ES-I3 (cell line): Measurements from ENCODE around the gene METTL14.
A peak's percentile ranks its signal among the peaks of the same experiment; 100 is the strongest.
"Not testable (repeated sequence)": the region's sequence is repeated elsewhere in the genome, so short reads cannot be mapped to it uniquely, and the experiment has no call there.

ENCODE experiments used
- H3K36me3 ChIP-seq: 2 replicates; pipeline ENCODE4 v1.6.1; 2013; ENCODE audit warnings: mild to moderate bottlenecking, low read length, control low read depth, moderate library complexity; ENCODE audit not compliant: insufficient read depth
- H3K4me1 ChIP-seq: 2 replicates; pipeline ENCODE4 v1.6.1; 2013; ENCODE audit warnings: mild to moderate bottlenecking, control low read depth, low read length; ENCODE audit not compliant: insufficient read depth
- H3K9ac ChIP-seq: 2 replicates; pipeline ENCODE4 v1.6.1; 2013; ENCODE audit warnings: low read depth, mild to moderate bottlenecking, low read length, moderate library complexity
- H3K9me3 ChIP-seq: 2 replicates; pipeline ENCODE4 v1.6.1; 2013; ENCODE audit warnings: mild to moderate bottlenecking, low read length, moderate library complexity; ENCODE audit not compliant: control insufficient read depth, insufficient read depth

Gene METTL14

GRCh38 chr4:118684873-118685811 is at the start of gene METTL14:
METTL14 (plus strand) TSS chr4:118685392; CDS start chr4:118685535, 143 bp downstream.
- Histone ChIP-seq H3K4me1 (no peaks in the 10 kb centered on the region; the same call in 1 of the 2 replicates), H3K9me3 (no peaks in the 10 kb centered on the region), H3K9ac (peak within 1 kb of the TSS; percentile 83), H3K36me3 (no peaks in the 10 kb centered on the region)

- not testable (repeated sequence) for H3K9me3 ChIP-seq, H3K9ac ChIP-seq, H3K4me1 ChIP-seq, H3K36me3 ChIP-seq
These were observed 49.1 kb upstream of the METTL14 start for GRCh38 chr4:118636126-118636525.

GRCh38 chr4:118664665-118665064 is 20.5 kb upstream of the METTL14 start:
- H3K36me3 ChIP-seq, H3K9me3 ChIP-seq, H3K9ac ChIP-seq, H3K4me1 ChIP-seq: not testable (repeated sequence)

- H3K4me1 ChIP-seq, H3K36me3 ChIP-seq, H3K9me3 ChIP-seq, H3K9ac ChIP-seq: not testable (repeated sequence)
These were observed 16.0 kb upstream of the METTL14 start for GRCh38 chr4:118669220-118669619.

GRCh38 chr4:118670968-118671367 is 14.2 kb upstream of the METTL14 start:
- H3K4me1 ChIP-seq, H3K9ac ChIP-seq, H3K9me3 ChIP-seq, H3K36me3 ChIP-seq: not testable (repeated sequence)

- Histone ChIP-seq H3K4me1 (no peaks in the 10 kb centered on the region), H3K9ac (no peak overlapping the region), H3K9me3 (no peaks in the 10 kb centered on the region), H3K36me3 (no peaks in the 10 kb centered on the region)
These were observed 9.1 kb upstream of the METTL14 start for GRCh38 chr4:118676128-118676527.

GRCh38 chr4:118680808-118681207 is 4.4 kb upstream of the METTL14 start:
- H3K4me1 ChIP-seq, result no peaks in the 10 kb centered on the region
- no peaks in the 10 kb centered on the region for H3K9me3 ChIP-seq

GRCh38 chr4:118682928-118683327 is 2.3 kb upstream of the METTL14 start:
- H3K36me3 ChIP-seq, result no peaks in the 10 kb centered on the region
- no peak overlapping the region for H3K9ac ChIP-seq
- no peaks in the 10 kb centered on the region; the same call in 1 of the 2 replicates for H3K4me1 ChIP-seq
- no peaks in the 10 kb centered on the region for H3K9me3 ChIP-seq

More at GRCh38 chr4:118680808-118681207, 4.4 kb upstream of the METTL14 start:
- H3K9ac ChIP-seq, result no peak overlapping the region
- no peaks in the 10 kb centered on the region for H3K36me3 ChIP-seq

- Histone ChIP-seq H3K4me1 (no peaks in the 10 kb centered on the region; the same call in 1 of the 2 replicates), H3K9ac (0 out of 2 replicates have a peak overlapping the region, but pooled peaks have one; percentile 23), H3K9me3 (no peaks in the 10 kb centered on the region), H3K36me3 (no peaks in the 10 kb centered on the region)
These were observed 1.7 kb upstream of the METTL14 start for GRCh38 chr4:118683513-118683912.

- no peak overlapping the region for H3K9ac ChIP-seq
- peaks cover 10% of the 10 kb centered on the region for H3K36me3 ChIP-seq
- no peaks in the 10 kb centered on the region for H3K9me3 ChIP-seq
- no peaks in the 10 kb centered on the region for H3K4me1 ChIP-seq
These were observed 17.9 kb downstream of the METTL14 start for GRCh38 chr4:118703118-118703517.

GRCh38 chr4:118711052-118711451 is 25.9 kb downstream of the METTL14 start:
- Histone ChIP-seq H3K4me1 (no peaks in the 10 kb centered on the region), H3K9ac (no peak overlapping the region), H3K36me3 (peaks cover 12% of the 10 kb centered on the region), H3K9me3 (no peaks in the 10 kb centered on the region)

GRCh38 chr4:118712872-118713271 is 27.7 kb downstream of the METTL14 start:
- Histone ChIP-seq H3K4me1 (no peaks in the 10 kb centered on the region), H3K9ac (no peak overlapping the region), H3K9me3 (no peaks in the 10 kb centered on the region), H3K36me3 (peaks cover 7% of the 10 kb centered on the region)

GRCh38 chr4:118714682-118715081 is 29.5 kb downstream of the METTL14 start:
- Histone ChIP-seq H3K4me1 (no peaks in the 10 kb centered on the region), H3K9me3 (no peaks in the 10 kb centered on the region), H3K9ac (no peak overlapping the region), H3K36me3 (peaks cover 7% of the 10 kb centered on the region)

GRCh38 chr4:118716304-118716703 is 31.1 kb downstream of the METTL14 start:
- Histone ChIP-seq H3K4me1 (no peaks in the 10 kb centered on the region), H3K9ac (no peak overlapping the region), H3K9me3 (no peaks in the 10 kb centered on the region), H3K36me3 (no peaks in the 10 kb centered on the region; the same call in 1 of the 2 replicates)

- Histone ChIP-seq H3K4me1 (peaks cover 2% of the 10 kb centered on the region; the same call in 1 of the 2 replicates), H3K9ac (no peak overlapping the region), H3K36me3 (no peaks in the 10 kb centered on the region; the same call in 1 of the 2 replicates), H3K9me3 (no peaks in the 10 kb centered on the region)
These were observed 33.4 kb downstream of the METTL14 start for GRCh38 chr4:118718511-118719170.
